Suprapubic skin (tissue), 4 donors: ENCODE results near the gene HIRIP3.

ENCODE experiments used
- POLR2A ChIP-seq, 2 donors: fragments of 450-650 bp; IDR thresholded peaks; one replicate each; pipeline ENCODE4 v1.6.1; 2017; ENCODE audit warnings: antibody characterized with exemption in 2 of 2, mild to moderate bottlenecking in 2 of 2, moderate library complexity in 2 of 2
- POLR2AphosphoS5 ChIP-seq, 3 donors: sonication (generic); formaldehyde crosslinking; IDR thresholded peaks; one replicate each; pipeline ENCODE4 v1.6.1; 2017; ENCODE audit warnings: antibody characterized with exemption in 3 of 3
- TF ChIP-seq, protein P1 (sequence below), 2 donors: fragments of 200-600 bp in 1 of 2; fragments of 450-650 bp in 1 of 2; sonication (generic) in 1 of 2; IDR thresholded peaks; one replicate each; pipeline ENCODE4 v1.5.1; 2016 to 2019; ENCODE audit warnings: antibody characterized with exemption in 2 of 2, mild to moderate bottlenecking in 1 of 2, moderate library complexity in 1 of 2

DNA sequence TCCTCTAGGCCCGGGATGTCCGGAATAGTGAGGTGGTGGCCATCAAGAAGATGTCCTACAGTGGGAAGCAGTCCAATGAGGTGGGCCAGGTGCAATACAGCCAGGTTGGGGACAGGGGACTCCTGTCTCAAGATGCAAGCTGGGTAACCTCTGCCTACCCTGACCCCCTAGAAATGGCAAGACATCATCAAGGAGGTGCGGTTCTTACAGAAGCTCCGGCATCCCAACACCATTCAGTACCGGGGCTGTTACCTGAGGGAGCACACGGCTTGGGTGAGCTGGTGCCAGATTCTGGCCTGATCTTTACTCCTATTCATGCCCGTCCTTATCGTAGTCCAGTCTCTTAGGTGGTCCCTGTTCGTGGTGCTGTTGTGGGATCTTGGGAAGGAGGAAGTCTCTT, 17.3 kb downstream of the HIRIP3 start:
- no peak for TF ChIP-seq POLR2A (IDR thresholded peaks at IDR 0.05)
- TF ChIP-seq, protein P1, sequence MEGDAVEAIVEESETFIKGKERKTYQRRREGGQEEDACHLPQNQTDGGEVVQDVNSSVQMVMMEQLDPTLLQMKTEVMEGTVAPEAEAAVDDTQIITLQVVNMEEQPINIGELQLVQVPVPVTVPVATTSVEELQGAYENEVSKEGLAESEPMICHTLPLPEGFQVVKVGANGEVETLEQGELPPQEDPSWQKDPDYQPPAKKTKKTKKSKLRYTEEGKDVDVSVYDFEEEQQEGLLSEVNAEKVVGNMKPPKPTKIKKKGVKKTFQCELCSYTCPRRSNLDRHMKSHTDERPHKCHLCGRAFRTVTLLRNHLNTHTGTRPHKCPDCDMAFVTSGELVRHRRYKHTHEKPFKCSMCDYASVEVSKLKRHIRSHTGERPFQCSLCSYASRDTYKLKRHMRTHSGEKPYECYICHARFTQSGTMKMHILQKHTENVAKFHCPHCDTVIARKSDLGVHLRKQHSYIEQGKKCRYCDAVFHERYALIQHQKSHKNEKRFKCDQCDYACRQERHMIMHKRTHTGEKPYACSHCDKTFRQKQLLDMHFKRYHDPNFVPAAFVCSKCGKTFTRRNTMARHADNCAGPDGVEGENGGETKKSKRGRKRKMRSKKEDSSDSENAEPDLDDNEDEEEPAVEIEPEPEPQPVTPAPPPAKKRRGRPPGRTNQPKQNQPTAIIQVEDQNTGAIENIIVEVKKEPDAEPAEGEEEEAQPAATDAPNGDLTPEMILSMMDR (IDR thresholded peaks at IDR 0.05), result no peak
- TF ChIP-seq POLR2AphosphoS5 (IDR thresholded peaks at IDR 0.05), result no peak
